ENCODE data around the gene HS2ST1.
"Not testable (repeated sequence)": the region's sequence is repeated elsewhere in the genome, so short reads cannot be mapped to it uniquely, and the experiment has no call there.

HS2ST1 gene

DNA sequence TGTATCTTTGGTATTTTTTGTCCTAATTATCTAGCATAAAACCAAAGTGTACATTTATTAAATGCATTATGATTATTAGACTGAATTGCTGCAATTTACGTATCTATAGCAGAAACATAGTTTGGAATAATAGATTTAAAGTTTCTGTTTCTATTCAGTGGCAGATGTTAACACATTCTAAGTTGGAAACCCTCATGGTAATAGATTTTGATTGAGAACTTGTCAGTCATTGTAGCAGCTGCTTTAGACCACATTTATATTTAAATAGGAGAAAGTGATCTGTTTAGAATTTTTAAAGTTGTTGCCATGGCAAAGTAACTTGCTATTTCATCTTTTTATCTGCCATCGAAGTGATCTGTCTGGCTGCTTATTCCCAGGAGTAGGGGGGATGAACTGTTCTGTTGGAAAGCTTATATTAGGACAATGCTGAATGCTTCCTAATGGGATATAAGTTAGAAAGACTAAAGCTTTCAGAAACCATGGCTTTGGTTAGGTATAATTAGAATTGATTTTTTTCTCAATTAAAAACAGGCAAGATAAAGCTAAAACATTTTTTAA lies 61.6 kb downstream of the HS2ST1 start:
- no peak for DNase-seq

DNA sequence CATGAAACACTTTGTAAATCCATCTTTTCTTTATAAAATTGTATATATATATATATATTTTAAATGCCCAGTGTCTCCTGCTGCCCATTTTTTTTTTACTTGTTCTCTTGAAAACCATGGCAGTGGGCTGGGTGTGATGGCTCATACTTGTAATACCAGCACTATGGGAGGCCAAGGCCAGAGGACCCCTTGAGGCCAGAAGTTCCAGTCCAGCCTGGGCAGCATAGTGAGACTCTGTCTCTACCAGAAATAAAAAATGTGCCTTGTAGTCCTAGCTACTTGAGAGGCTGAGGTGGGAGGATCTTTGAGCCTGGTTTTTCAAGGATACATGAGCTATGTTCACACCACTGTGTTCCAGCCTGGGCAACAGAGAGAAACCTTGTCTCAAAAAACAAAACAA lies 62.2 kb downstream of the HS2ST1 start:
- no peak for DNase-seq

DNA sequence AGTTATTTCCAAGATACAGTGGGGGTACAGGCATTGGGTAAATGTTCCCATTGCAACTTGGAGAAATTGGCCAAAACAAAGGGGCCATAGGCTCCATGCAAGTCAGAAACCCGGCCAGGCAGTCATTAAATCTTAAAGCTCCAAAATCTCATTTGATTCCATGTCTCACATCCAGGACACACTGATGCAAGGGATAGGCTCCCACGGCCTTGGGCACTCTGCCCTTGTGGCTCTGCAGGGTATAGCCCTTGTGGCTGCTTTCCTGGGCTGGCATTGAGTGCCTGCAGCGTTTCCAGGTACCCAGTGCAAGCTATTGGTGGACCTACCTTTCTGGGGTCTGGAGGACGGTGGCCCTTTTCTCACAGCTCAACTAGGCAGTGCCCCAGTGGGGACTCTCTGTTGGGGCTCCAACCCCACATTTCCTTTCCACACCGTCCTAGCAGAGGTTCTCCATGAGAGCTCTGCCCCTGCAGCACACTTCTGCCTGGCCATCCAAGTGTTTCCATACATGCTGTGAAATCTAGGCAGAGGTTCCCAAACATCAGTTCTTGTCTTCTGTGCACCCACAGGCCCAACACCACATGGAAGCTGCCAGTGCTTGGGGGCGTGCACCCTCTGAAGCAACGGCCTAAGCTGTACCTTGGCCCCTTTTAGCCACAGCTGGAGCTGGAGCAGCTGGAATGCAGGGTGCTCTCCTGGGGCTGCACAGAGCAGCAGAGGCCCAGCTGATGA lies 67.2 kb downstream of the HS2ST1 start:
- DNase-seq: no peak

DNA sequence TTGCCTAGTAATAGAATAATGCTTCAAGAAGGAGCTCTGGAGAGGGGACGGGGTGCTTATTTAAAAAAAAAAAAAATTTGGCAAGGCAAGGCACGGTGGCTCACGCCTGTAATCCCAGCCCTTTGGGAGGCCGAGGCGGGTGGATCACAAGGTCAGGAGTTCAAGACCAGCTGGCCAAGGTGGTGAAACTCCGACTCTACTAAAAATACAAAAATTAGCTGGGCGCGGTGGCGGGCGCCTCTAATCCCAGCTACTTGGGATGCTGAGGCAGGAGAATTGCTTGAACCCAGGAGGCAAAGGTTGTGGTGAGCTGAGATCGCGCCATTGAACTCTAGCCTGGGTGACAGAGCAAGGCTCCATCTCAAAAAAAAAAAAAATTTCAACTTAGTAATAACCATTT lies 69.2 kb downstream of the HS2ST1 start:
- not testable (repeated sequence) for DNase-seq

DNA sequence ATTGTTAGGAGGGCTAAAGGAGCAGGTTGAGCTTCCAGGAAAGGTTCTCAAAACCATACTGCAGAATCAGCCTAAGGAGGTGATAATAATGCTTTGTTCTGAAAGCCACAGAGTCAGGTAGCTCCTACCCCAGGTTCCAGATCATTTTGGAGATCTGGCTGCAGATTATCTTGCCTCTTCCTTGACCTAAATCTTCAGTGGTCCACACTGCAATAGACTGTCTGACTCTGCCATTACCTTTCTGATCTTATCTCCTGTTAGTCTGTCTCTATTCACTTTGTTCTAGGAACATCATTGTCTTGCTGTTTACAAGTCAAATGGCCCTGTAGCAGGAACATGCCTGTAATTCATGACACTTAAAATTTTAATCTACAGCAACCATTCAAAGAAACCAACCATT lies 73.0 kb downstream of the HS2ST1 start:
- no peak for DNase-seq

DNA sequence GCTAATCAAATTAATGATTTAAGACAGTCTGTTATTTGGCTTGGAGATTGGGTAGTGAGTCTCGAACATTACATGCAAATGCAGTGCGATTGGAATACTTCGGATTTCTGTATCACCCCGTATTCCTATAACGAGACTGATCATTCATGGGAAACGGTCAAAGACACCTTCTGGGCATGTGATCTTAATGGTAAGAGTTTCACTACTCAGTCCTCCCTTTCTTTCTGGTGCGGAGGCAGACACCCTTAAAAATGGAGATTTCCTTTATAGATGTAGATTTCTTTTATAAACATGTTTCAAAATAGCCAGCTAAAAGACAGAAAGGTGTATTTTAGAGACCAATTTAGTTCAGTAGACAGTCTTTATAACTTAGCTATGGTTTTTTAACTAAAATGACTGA lies 74.4 kb downstream of the HS2ST1 start:
- no peak for DNase-seq

DNA sequence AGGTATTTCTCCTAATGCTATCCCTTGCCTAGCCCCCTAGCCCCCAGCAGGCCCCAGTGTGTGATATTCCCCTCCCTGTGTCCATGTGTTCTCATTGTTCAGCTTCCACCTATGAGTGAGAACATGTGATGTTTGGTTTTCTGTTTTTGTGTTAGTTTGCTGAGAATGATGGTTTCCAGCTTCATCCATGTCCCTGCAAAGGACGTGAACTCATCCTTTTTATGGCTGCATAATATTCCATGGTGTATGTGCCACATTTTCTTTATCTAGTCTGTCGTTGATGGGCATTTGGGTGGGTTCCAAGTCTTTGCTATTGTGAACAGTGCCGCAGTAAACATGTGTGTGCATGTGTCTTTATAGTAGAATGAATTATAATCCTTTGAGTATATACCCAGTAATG lies 75.3 kb downstream of the HS2ST1 start:
- not testable (repeated sequence) for DNase-seq

DNA sequence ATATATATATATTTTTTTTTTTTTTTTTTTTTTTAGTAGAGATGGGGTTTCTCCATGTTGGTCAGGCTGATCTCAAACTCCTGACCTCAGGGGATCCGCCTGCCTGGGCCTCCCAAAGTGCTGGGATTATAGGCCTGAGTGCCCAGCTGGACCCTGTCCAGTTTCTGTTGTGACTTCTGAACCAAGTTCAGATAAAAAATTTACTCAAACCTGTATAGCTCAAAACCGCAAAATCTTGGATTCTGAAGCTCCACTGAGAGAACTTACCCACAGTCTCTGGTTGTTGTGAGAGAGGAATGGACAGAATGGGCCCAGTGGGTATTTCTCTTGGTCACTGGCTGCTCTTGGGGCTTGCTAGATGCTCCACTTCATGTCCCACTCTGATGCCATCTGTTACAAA lies 76.4 kb downstream of the HS2ST1 start:
- no peak for DNase-seq

DNA sequence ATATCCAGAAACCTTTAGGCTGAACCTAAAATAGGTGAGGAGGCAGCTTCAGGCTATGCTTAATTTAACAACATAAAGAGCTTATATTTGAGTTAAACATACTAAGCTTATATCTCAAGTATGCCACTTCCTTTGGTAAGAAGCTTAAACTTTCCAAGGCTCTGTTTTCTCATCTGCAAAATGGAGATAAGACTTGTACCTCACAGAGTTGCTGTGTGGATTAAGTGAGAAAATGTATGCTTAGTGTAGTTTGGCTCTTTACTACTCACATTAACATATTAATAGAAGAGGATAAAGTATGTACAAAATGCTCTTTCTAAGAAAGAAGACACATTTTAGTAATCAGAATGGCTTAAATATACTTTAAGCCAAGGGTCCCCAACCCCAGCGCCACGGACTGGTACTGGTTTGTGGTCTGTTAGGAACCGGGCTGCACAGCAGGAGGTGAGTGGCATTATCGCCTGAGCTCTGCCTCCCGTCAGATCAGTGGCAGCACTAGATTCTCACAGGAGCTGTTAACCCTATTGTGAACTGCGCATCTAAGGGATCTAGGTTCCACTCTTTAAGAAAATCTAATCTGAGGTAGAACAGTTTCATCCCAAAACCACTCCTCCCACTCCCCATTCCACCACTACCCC lies 77.2 kb downstream of the HS2ST1 start:
- no peak for DNase-seq

DNA sequence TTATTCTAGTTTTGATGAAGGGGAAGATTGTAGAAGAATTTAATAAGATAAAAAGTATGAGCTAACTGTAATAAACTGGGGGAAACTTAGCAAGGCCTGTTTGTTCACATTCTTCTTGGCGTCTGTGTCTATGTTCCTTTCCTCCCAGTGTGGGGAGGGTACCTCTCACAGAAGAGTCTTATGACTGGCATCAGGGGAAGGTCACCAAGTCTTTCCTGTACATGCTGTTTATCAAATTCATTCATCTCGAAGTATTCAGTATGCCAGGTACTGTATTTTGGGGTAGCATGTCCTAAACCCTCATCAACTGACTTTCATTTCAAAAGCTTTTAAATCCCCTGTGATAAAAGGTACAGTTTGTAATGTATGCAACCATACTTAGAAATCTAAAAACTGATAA lies 78.4 kb downstream of the HS2ST1 start:
- DNase-seq: no peak

DNA sequence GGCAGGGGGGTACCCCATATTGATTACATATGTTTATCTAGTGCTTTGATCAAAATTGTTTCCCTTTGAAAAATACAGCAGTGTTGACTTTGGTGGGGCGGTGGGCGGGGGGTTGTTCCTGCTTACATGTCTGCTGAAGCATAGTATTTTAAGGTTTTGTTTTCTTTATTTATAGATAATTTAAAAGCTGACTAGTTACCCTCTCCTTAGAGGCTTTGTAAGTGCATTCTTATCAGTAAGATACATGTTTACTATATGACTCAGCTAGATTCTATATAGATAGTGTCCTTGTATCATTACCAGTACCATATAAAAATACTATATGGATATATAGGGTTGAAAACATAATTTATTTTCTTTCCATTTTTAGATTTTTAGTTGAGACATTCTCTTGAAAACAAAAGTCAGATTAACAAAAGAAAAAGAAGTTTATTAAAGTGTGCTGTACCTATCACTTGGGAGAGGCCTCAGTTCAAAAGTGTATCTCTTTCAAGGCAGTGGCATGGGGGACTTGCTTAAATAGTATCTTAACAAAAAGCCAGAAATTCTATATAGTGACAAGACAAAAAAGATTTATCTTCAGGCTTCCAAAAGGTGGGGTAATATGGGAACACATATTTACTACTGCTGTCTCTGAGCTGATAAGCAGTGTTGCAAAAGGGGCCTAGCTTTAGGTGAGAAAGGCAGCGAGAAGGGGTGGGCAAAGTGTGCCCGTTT lies 79.0 kb downstream of the HS2ST1 start:
- no peak for DNase-seq

DNA sequence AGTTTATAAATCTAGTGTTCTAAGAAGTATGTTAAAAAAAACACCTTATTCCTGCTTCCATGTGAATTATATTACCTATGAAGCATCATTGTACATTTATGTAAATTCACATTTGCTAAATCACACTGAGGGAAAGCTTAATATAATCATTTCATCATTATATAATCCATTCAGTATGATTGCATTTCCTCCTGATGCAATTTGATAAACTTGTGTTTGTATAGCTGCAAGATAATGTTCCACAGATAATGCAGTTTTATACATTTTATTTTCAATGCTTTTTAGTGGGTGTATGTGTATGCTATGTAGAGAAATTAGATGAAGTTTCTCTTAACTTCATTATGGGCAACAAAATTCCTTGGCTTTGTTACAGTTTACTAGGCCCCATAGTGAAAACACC lies 79.6 kb downstream of the HS2ST1 start:
- DNase-seq: no peak

DNA sequence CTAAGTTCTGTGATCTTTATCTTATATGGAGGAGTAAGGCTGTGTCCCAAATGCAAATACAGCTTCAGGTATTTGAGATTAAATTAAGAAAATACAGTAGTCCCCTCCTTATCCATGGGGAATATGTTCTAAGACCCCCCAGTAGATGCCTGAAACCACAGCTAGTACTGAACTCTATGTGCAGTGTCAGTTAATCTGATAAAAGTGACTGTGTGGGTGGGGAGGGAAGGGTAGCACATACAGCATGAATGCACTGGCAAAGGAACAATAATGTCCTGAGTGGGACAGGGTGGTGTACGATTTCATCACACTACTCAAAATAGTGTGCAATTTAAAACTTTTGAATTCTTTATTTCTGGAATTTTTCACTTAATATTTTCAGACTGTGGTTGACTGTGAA lies 83.1 kb downstream of the HS2ST1 start:
- no peak for DNase-seq

DNA sequence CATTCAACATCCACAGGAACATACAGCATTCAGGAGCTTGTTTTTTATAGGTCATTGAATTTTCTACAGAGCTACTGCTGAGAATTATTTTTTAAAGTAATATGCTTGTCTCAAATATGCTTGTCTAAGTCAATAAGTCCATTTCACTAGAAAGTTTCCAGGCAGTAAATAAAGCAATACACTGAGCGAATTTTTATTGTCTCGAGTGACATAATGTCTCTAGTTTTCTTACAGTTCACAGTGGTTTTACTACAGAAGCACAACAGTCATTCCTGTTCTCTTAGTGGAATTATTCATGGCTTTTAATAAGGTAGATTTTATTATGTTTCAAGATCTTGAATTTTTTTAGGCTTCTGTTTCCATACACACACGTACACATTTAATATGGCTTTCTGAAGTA lies 83.8 kb downstream of the HS2ST1 start:
- no peak for DNase-seq

DNA sequence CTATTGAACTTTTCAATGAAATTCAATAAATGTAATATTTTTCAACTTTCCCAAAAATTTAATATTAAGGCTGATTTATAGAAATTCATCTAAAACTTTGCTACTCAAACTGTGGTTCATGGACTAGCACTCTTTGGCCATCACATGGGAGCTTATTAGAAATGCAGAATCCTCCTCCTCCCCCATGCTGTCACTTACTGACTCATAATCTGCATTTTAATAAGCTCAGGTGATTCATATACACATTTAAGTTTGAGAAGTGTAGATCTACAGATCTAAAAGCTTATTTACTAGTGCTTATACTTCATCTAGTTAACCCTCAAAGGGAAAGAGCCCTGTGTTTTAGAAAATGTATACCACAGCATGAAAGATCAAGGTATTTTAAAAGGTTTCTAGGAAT lies 84.3 kb downstream of the HS2ST1 start:
- no peak for DNase-seq

DNA sequence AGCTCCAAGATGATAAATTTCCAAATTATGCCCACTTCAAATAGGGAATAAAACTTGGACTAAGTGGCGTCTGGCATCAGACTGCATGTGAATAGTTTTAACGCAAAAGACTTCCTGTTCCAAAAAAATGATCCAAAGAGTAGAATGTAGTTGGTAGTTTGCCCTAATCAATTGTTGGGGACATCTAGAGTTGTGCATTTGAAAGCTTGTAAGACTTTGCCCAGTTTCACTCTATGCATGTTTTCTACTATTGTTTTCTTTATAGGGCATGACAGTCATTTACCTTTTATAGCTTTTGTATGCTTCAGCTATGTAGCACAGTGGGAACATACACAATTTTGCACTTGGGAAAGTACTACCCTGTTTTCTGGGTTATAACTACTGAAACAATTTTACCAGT lies 86.0 kb downstream of the HS2ST1 start:
- no peak for DNase-seq

DNA sequence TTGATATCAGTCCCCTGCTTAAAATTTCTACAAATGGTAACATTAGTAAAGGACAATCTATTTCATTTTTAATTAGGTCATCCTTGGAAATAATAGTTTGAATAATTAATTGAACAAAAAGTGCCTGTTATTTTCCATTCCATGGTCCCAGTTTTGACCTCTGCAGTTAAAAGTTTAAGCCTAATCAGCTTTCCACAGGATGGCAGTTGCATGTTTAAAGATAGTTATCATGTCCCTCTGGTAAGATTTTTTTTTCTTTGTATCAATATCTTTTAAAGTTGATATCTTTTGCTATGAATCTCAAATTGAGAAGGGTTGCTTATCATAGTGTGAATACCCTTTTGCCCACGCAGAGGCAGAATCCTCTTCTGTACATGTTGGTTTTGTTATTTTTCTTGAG lies 90.4 kb downstream of the HS2ST1 start:
- no peak for DNase-seq

DNA sequence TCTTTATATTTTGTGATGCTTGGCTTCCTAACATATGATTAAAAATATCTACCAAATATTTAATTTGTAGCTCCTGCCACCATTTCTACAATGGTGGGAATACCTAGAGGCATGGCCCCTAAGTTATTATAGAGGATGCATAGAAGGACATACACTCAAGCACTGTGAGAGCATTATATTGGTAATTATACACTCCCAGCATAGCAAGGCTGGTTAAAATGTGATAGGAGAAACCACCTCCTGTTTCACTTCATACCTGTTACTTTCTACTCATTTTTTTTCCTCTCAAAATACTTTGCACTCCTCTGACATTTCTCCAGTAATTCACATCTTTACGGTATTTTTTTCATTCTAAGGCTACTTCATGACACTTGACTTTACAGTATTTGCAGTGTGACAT lies 92.9 kb downstream of the HS2ST1 start:
- DNase-seq: no peak

DNA sequence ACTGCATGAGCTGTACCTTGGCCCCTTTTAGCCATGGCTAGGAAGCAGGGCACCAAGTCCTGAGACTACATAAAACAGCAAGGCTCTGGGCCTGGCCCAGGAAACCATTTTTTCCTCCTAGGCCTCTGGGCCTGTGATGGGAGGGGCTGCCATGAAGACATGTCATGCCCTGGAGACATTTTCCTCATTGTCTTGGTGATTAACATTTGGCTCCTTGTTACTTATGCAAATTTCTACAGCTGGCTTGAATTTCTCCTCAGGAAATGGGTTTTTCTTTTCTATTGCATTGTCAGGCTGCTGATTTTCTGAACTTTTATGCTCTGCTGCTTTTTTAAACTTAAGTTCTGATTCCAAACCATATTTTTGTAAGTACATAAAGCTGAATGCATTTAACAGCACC lies 99.0 kb downstream of the HS2ST1 start:
- not testable (repeated sequence) for DNase-seq

DNA sequence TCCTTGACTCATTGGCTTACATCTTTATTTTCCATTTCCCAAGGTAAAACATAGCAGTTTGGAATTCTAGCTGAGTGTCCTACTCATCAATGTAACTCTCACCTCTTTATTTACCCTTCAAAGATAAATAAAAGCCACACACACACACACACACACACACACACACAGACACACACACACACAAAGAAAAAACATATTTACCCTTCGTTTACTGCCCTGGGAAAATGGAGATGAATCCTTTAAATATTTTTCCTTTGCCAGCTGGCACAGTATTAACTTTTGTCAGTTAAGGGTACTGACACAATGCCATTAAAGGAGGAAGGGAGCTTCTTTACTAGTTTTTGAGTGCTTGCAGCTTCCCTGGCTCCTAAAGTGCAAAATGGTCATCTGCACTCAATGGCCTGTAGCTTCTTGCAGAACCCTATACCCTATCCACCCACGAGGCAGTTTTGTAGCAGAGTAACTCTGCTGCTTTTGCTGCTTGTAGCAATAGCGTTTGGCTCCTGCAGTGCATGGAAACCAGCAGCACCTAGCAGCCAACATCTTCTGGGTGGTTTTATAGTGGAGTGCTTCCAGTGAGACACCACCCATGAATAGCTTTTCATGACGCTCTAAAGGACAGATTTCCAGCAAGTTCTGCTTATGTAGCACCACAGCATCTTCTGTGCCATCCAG lies 103.7 kb downstream of the HS2ST1 start:
- DNase-seq: no peak

DNA sequence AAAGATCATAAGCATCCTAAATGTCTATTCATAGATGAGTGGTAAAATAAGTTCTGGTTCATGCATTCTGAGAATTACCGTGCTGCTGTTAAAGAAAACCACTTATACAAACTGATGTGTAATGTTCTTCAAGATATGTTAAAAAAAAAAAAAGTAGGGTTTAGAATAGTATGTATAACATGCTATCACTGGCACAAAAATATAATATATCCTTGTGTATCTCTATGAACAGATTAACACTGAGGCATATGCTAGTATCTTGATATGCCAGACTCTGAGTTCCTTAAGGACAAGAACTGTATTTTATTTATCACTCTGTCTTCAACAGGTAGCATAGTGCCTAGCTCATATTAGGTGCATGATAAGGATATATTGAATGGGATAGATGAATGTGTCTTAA lies 108.9 kb downstream of the HS2ST1 start:
- no peak for DNase-seq

DNA sequence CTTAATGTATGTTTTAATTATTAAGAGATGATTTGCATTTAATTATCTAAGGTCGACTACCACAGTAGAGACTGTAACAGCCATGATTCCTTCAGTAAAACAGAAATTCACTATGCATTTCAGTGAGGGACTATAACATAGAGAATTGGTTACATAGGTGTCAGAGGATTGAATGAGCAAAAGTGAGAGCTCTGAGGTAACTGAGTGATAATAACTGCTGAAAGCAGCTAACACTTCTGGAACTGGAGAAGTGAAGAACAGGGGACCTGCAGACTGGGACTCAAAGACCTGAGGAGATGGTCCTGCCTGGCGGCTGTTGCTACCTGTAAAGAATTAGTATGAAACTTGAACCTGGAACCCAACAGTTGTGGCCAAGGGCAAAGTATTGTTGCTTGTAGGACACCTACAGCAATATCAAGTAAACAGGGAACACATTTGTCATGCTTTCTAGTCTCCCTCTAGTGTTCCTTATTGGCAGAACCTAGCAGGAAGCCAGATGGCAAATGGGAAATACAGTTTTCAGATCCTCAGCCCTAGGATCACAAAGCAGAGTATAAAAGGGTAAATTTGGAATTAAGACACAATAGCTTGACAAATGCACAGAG lies 110.6 kb downstream of the HS2ST1 start:
- no peak for DNase-seq

DNA sequence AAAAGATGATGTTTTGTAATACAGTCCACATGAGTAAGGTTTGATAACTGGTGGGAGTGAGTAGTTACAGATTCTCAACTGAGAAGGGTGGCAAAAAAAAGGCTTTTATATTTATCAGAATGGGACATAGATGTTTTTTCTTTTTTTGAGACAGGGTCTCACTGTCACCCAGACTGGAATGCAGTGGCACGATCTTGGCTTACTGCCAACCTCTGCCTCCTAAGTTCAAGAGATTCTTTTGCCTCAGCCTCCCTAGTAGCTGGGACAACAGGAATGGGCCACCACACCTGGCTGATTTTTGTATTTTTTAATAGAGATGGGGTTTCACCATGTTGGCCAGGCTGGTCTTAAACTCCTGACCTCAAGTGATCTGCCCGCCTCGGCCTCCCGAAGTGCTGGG lies 113.1 kb downstream of the HS2ST1 start:
- not testable (repeated sequence) for DNase-seq

Measured in activated CD4-positive, alpha-beta T cell treated with anti-CD3 and anti-CD28 coated beads, Interleukin-2, amount 50 U/mL, for 1 hour (primary cell).